Colonic mucosa (tissue), 4 donors: ENCODE data around the gene MITF. TPM values are rescaled to one million over a fixed set of nuclear protein-coding genes. Genes with fewer than 3 reads are reported as not detected.

ENCODE experiments used
- DNase-seq: peaks from one replicate; pipeline ENCODE4 v3.0.0-alpha.2; 2020
- H3K27ac ChIP-seq: fragments of 200-600 bp; one replicate; pipeline ENCODE4 v1.8.0; 2021
- H3K27me3 ChIP-seq: fragments of 200-600 bp; one replicate; pipeline ENCODE4 v1.8.0; 2021
- H3K36me3 ChIP-seq: fragments of 200-600 bp; one replicate; pipeline ENCODE4 v1.8.0; 2021
- H3K4me1 ChIP-seq: fragments of 200-600 bp; one replicate; pipeline ENCODE4 v1.8.0; 2021; ENCODE audit warnings: mild to moderate bottlenecking
- H3K4me3 ChIP-seq: fragments of 200-600 bp; one replicate; pipeline ENCODE4 v1.8.0; 2021
- H3K9ac ChIP-seq, 2 donors: one replicate each; pipeline ENCODE4 v1.7.0; 2013; ENCODE audit warnings: control low read depth in 2 of 2, low read depth in 2 of 2, low read length in 2 of 2
- H3K9me3 ChIP-seq: fragments of 200-600 bp; one replicate; pipeline ENCODE4 v1.8.0; 2021
- CTCF ChIP-seq: fragments of 200-600 bp; IDR thresholded peaks from one replicate; pipeline ENCODE4 v1.8.0; 2022; ENCODE audit warnings: antibody characterized with exemption, mild to moderate bottlenecking
- intact Hi-C: fragments of 100-400 bp; cut with DNase I; formaldehyde crosslinking; loops from one replicate; pipeline ENCODE4 v1.14.1; 2022
- total RNA-seq, 2 donors: library from RNA; stranded (reverse); fragmentation: NEBNext Ultra II Directional in 1 of 2; extraction: Animal tissue kit (Norgen Biotek cat#: 25700) in 1 of 2; gene quantifications; one replicate each; pipeline ENCODE4 v1.2.1, GENCODE V29; 2021
- donor health status: healthy.
- donor health status: DM: no; HTN: no; CAD: no.
- donor health status: DM: no; HTN: no; CAD: no.

The MITF gene
- total RNA-seq, 2 donors from 2014 or later = 2.9 to 5.8 TPM

- no peaks in the 10 kb centered on the region for H3K36me3 ChIP-seq
- no peaks in the 10 kb centered on the region for H3K4me1 ChIP-seq
- intact Hi-C loops = loop anchor here (10.0 kb wide), 1 partner anchor 162 kb away; no protein-coding TSS in a partner anchor
- TF ChIP-seq CTCF = no peak
- no peak overlapping the region for H3K27ac ChIP-seq
- no peak overlapping the region for H3K4me3 ChIP-seq
- H3K9ac ChIP-seq = no peak overlapping the region
- H3K27me3 ChIP-seq = no peaks in the 10 kb centered on the region
- no peaks in the 10 kb centered on the region for H3K9me3 ChIP-seq
- DNase-seq = no peak
Observed at GRCh38 chr3:69856965-69857705, 117.9 kb downstream of the MITF start.

- H3K4me1 ChIP-seq = no peaks in the 10 kb centered on the region
Observed at GRCh38 chr3:69861556-69861955, 122.3 kb downstream of the MITF start.

GRCh38 chr3:69864141-69864540, 124.9 kb downstream of the MITF start:
- Histone ChIP-seq H3K36me3 (no peaks in the 10 kb centered on the region), H3K4me1 (no peaks in the 10 kb centered on the region), H3K27me3 (no peaks in the 10 kb centered on the region), H3K4me3 (no peak overlapping the region), H3K27ac (no peak overlapping the region), H3K9me3 (no peaks in the 10 kb centered on the region), H3K9ac (no peak overlapping the region)
- intact Hi-C loops = no loop called here
- TF ChIP-seq CTCF = no peak
- DNase-seq = no peak

More at GRCh38 chr3:69861556-69861955, 122.3 kb downstream of the MITF start:
- Histone ChIP-seq H3K27ac (no peak overlapping the region), H3K9ac (no peak overlapping the region), H3K27me3 (no peaks in the 10 kb centered on the region), H3K9me3 (no peaks in the 10 kb centered on the region), H3K4me3 (no peak overlapping the region), H3K36me3 (no peaks in the 10 kb centered on the region)
- intact Hi-C loops = no loop called here
- TF ChIP-seq CTCF = no peak
- no peak for DNase-seq

- no peak for TF ChIP-seq CTCF
- Histone ChIP-seq H3K4me1 (no peaks in the 10 kb centered on the region), H3K9me3 (no peaks in the 10 kb centered on the region), H3K27ac (no peak overlapping the region), H3K9ac (no peak overlapping the region), H3K36me3 (no peaks in the 10 kb centered on the region), H3K27me3 (no peaks in the 10 kb centered on the region), H3K4me3 (no peak overlapping the region)
- DNase-seq = no peak
- intact Hi-C loops = no loop called here
Observed at GRCh38 chr3:69864766-69865165, 125.5 kb downstream of the MITF start.

GRCh38 chr3:69865925-69866679, 126.8 kb downstream of the MITF start:
- TF ChIP-seq CTCF = no peak
- Histone ChIP-seq H3K4me1 (no peaks in the 10 kb centered on the region), H3K9ac (no peak overlapping the region), H3K27ac (no peak overlapping the region), H3K9me3 (no peaks in the 10 kb centered on the region), H3K4me3 (no peak overlapping the region), H3K27me3 (no peaks in the 10 kb centered on the region), H3K36me3 (no peaks in the 10 kb centered on the region)
- DNase-seq = peak; percentile 29
- intact Hi-C loops = no loop called here
